HepG2 (cell line): Measurements from ENCODE around the gene PLEKHG2. TPM values are rescaled to one million over a fixed set of nuclear protein-coding genes. Genes with fewer than 3 reads are reported as not detected.

Experiments
- ATAC-seq: fragments of 200-7000 bp; cut with Tn5 transposase; 3 replicates; pipeline ENCODE4 v1.9.1; 2020; ENCODE audit warnings: mild to moderate bottlenecking, moderate library complexity
- BruUV-seq: library from RNA; stranded (reverse); fragments of 400-500 nt; replicated peaks from 2 replicates; lab custom pipeline; 2021; lab: Mats Ljungman, UMichigan
- CTCF ChIA-PET: fragments of 300-600 bp; formaldehyde crosslinking; extraction: SDS; loops from one replicate; lab custom pipeline; 2021; ENCODE audit warnings: low total read pairs, inconsistent platforms, low intra/inter-chr PET ratio; lab: Yijun Ruan, JAX
- POLR2A ChIA-PET: fragments of 350-600 bp; sonication (Branson Sonifier 250); formaldehyde crosslinking; loops from one replicate; lab custom pipeline; 2020; ENCODE audit warnings: antibody characterized with exemption, inconsistent platforms; lab: Yijun Ruan, JAX
- DNase-seq: peaks from one replicate; pipeline ENCODE4 v3.0.0-alpha.2; 2015; ENCODE audit warnings: low spot score
- FAIRE-seq: peaks from 3 replicates; lab custom pipeline; 2011; peaks lifted over from hg19 to GRCh38; lab: Jason Lieb, UNC
- H2AFZ ChIP-seq: one replicate; pipeline ENCODE4 v1.6.1; 2011; ENCODE audit warnings: low read length, inconsistent platforms
- H3K27ac ChIP-seq: fragments of 300-600 bp; 3 replicates; pipeline ENCODE4 v1.8.0; 2011; ENCODE audit warnings: mixed run types, mild to moderate bottlenecking, mixed read lengths, low read length, inconsistent platforms; ENCODE audit not compliant: insufficient read depth; ENCODE audit errors: extremely low read length
- H3K27me3 ChIP-seq, 2 experiments: fragments of 200-600 bp in 1 of 2; 2 replicates in 1 of 2; 3 replicates in 1 of 2; pipeline versions ENCODE4 v1.6.0 to v1.8.0; 2011; ENCODE audit warnings: low read length in 2 of 2, mild to moderate bottlenecking in 2 of 2, moderate library complexity in 2 of 2, inconsistent platforms in 1 of 2; ENCODE audit not compliant: insufficient read depth in 2 of 2, control insufficient read depth in 1 of 2
- H3K36me3 ChIP-seq, 2 experiments: fragments of 200-600 bp in 1 of 2; replicated peaks in 1 of 2; 2 replicates in 1 of 2; 3 replicates in 1 of 2; pipeline versions ENCODE4 v1.5.1 to v1.8.0; 2011; ENCODE audit warnings: low read length in 2 of 2, inconsistent platforms in 1 of 2; ENCODE audit not compliant: insufficient read depth in 2 of 2, control insufficient read depth in 1 of 2
- H3K4me1 ChIP-seq: 2 replicates; pipeline ENCODE4 v1.5.1; 2012; ENCODE audit warnings: low read length, inconsistent platforms; ENCODE audit not compliant: insufficient read depth
- H3K4me2 ChIP-seq: 2 replicates; pipeline ENCODE4 v1.6.0; 2011; ENCODE audit warnings: low read depth, low read length, inconsistent platforms
- H3K4me3 ChIP-seq, 3 experiments: fragments of 200-600 bp in 1 of 3; sonication (generic), shearing (Covaris generic) in 1 of 3; replicated peaks in 1 of 3; 2 replicates each; pipeline ENCODE4 v1.5.1; 2011 to 2016; ENCODE audit warnings: low read length in 3 of 3, inconsistent platforms in 2 of 3, low read depth in 2 of 3, mild to moderate bottlenecking in 2 of 3, control low read depth in 1 of 3, mixed read lengths in 1 of 3; ENCODE audit not compliant: insufficient read depth in 1 of 3
- H3K79me2 ChIP-seq: one replicate; pipeline ENCODE4 v1.6.1; 2011; ENCODE audit warnings: low read length, inconsistent platforms; ENCODE audit not compliant: insufficient read depth
- H3K9ac ChIP-seq: 2 replicates; pipeline ENCODE4 v1.6.0; 2011; ENCODE audit warnings: mild to moderate bottlenecking, low read depth, low read length, inconsistent platforms; ENCODE audit not compliant: insufficient read depth
- H3K9me3 ChIP-seq: 2 replicates; pipeline ENCODE4 v1.5.1; 2012; ENCODE audit warnings: mild to moderate bottlenecking, low read length
- H4K20me1 ChIP-seq: 2 replicates; pipeline ENCODE4 v1.6.0; 2011; ENCODE audit warnings: inconsistent platforms, mild to moderate bottlenecking, low read length, moderate library complexity; ENCODE audit not compliant: insufficient read depth
- FOSL1 ChIP-seq: sonication (generic); formaldehyde crosslinking; IDR thresholded peaks from 2 replicates; pipeline ENCODE4 v1.9.0; 2021; ENCODE audit warnings: missing genetic modification reagents, borderline replicate concordance
- FOXC1 ChIP-seq: sonication (generic); formaldehyde crosslinking; IDR thresholded peaks from 2 replicates; pipeline ENCODE4 v1.8.0; 2022; ENCODE audit warnings: mild to moderate bottlenecking, missing genetic modification reagents, borderline replicate concordance
- FOXM1 ChIP-seq: sonication (generic); formaldehyde crosslinking; IDR thresholded peaks from 2 replicates; pipeline ENCODE4 v1.5.0; 2020; ENCODE audit warnings: missing genetic modification reagents
- GATAD2A ChIP-seq: IDR thresholded peaks from 2 replicates; pipeline ENCODE4 v1.6.1; 2016
- IRF2 ChIP-seq: IDR thresholded peaks from 2 replicates; pipeline ENCODE4 v1.6.1; 2018; ENCODE audit warnings: missing genetic modification reagents, missing compliant biosample characterization
- NCOR1 ChIP-seq: fragments of 200-600 bp; sonication (generic); IDR thresholded peaks from 2 replicates; pipeline ENCODE4 v1.7.0; 2017; ENCODE audit warnings: antibody characterized with exemption, low read length, borderline replicate concordance
- PHF8 ChIP-seq: sonication (generic); formaldehyde crosslinking; IDR thresholded peaks from 2 replicates; pipeline ENCODE4 v1.5.0; 2020; ENCODE audit warnings: missing genetic modification reagents
- PITX1 ChIP-seq: sonication (generic); formaldehyde crosslinking; IDR thresholded peaks from 2 replicates; pipeline ENCODE4 v1.5.1; 2020; ENCODE audit warnings: mild to moderate bottlenecking, missing genetic modification reagents
- PRPF4 ChIP-seq: fragments of 200-400 bp; formaldehyde crosslinking; IDR thresholded peaks from 2 replicates; pipeline ENCODE4 v1.6.1; 2016; ENCODE audit warnings: low read length, low read depth; ENCODE audit not compliant: poor library complexity, severe bottlenecking
- SP5 ChIP-seq: IDR thresholded peaks from 2 replicates; pipeline ENCODE4 v1.6.1; 2016; ENCODE audit warnings: low read depth, borderline replicate concordance
- TBP ChIP-seq: sonication (generic); formaldehyde crosslinking; IDR thresholded peaks from 2 replicates; pipeline ENCODE4 v1.5.0; 2020; ENCODE audit warnings: missing genetic modification reagents
- ZBTB21 ChIP-seq: sonication (generic); formaldehyde crosslinking; IDR thresholded peaks from 2 replicates; pipeline ENCODE4 v1.4.0; 2020; ENCODE audit warnings: missing genetic modification reagents
- ZNF281 ChIP-seq: sonication (generic); formaldehyde crosslinking; IDR thresholded peaks from 2 replicates; pipeline ENCODE4 v1.4.0; 2020; ENCODE audit warnings: missing genetic modification reagents, borderline replicate concordance
- ZNF430 ChIP-seq: sonication (generic); formaldehyde crosslinking; IDR thresholded peaks from 2 replicates; pipeline ENCODE4 v1.9.0; 2021; ENCODE audit warnings: mild to moderate bottlenecking, missing genetic modification reagents
- ZNF451 ChIP-seq: sonication (generic); formaldehyde crosslinking; IDR thresholded peaks from 2 replicates; pipeline ENCODE4 v1.5.0; 2020; ENCODE audit warnings: mild to moderate bottlenecking, missing genetic modification reagents
- WGBS: methylation state at CpG from one replicate; pipeline ENCODE4 v1.1.6; 2017; ENCODE audit warnings: low lambda C conversion rate; 5-methylcytosine and 5-hydroxymethylcytosine counted together
- in situ Hi-C: cut with HindIII; loops from 2 replicates; pipeline ENCODE4 v1.10.0; 2017; ENCODE audit warnings: low pct_unique_long_range_greater_than_20kb; ENCODE audit not compliant: extremely low pct_ligation_motif_present
- intact Hi-C: fragments of 100-400 bp; cut with micrococcal nuclease; formaldehyde crosslinking; loops from one replicate; pipeline ENCODE4 v1.10.0; 2022; ENCODE audit not compliant: unreplicated experiment
- polyA plus RNA-seq, 8 experiments: library from polyadenylated mRNA; depleted of rRNA in 3 of 8; stranded (reverse) in 7 of 8; unstranded in 1 of 8; fragments of >200 nt; fragmentation: Illumina TruSeq in 4 of 8; extraction: Trizol in 4 of 8; gene quantifications; 2 replicates each; pipeline versions ENCODE4 v1.2.1 to v1.2.3, GENCODE V29; 2011 to 2016; ENCODE audit warnings: low read depth in 4 of 8, missing spikeins in 1 of 8, mixed read lengths in 1 of 8; ENCODE audit not compliant: insufficient read depth in 1 of 8
- total RNA-seq, 5 experiments: library from RNA; depleted of rRNA; stranded (reverse); fragments of >200 nt; fragmentation: Illumina TruSeq; extraction: Trizol; gene quantifications; 2 replicates each; pipeline ENCODE4 v1.2.3, GENCODE V29; 2016; ENCODE audit warnings: low read depth in 1 of 5
- TF ChIP-seq, protein P1 (sequence below): sonication (generic); formaldehyde crosslinking; IDR thresholded peaks from 2 replicates; pipeline ENCODE4 v1.4.0; 2020; ENCODE audit warnings: missing genetic modification reagents
- TF ChIP-seq, protein P2 (sequence below): sonication (generic); formaldehyde crosslinking; IDR thresholded peaks from 2 replicates; pipeline ENCODE4 v1.4.0; 2020; ENCODE audit warnings: missing genetic modification reagents
- TF ChIP-seq, protein P3 (sequence below): sonication (generic); formaldehyde crosslinking; IDR thresholded peaks from 2 replicates; pipeline ENCODE4 v1.4.0; 2020; ENCODE audit warnings: missing genetic modification reagents

The PLEKHG2 gene
- total and polyA plus RNA-seq, 2 of the 13 experiments (the other 11 are each of a cell fraction or from before 2014, with no cell fraction given): 3.6 to 6.8 TPM

- H3K9me3 ChIP-seq: no peaks in the 10 kb centered on the region
- TF ChIP-seq ZNF430 (CRISPR knock-in tag): 0 out of 2 replicates have a peak, but pooled peaks have one; percentile 8
- peak; percentile 72; the same call in 1 of the 2 replicates for TF ChIP-seq ZNF281 (CRISPR knock-in tag)
- TF ChIP-seq SP5: 0 out of 2 replicates have a peak, but pooled peaks have one; percentile 7
- TF ChIP-seq NCOR1: 0 out of 2 replicates have a peak, but pooled peaks have one; percentile 3
- TF ChIP-seq PITX1: no peak
- 0 out of 2 replicates have a peak, but pooled peaks have one; percentile 14 for TF ChIP-seq TBP (CRISPR knock-in tag)
- no peak for TF ChIP-seq IRF2 (CRISPR knock-in tag)
- no peak for TF ChIP-seq PHF8 (CRISPR knock-in tag)
- TF ChIP-seq, protein P1, sequence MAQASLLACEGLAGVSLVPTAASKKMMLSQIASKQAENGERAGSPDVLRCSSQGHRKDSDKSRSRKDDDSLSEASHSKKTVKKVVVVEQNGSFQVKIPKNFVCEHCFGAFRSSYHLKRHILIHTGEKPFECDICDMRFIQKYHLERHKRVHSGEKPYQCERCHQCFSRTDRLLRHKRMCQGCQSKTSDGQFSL (CRISPR knock-in tag): peak; percentile 77
- TF ChIP-seq, protein P2, sequence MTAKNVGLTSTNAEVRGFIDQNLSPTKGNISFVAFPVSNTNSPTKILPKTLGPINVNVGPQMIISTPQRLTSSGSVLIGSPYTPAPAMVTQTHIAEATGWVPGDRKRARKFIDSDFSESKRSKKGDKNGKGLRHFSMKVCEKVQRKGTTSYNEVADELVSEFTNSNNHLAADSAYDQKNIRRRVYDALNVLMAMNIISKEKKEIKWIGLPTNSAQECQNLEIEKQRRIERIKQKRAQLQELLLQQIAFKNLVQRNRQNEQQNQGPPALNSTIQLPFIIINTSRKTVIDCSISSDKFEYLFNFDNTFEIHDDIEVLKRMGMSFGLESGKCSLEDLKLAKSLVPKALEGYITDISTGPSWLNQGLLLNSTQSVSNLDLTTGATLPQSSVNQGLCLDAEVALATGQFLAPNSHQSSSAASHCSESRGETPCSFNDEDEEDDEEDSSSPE: peak; percentile 6; the same call in 1 of the 2 replicates
- TF ChIP-seq ZBTB21 (CRISPR knock-in tag): no peak
- no peak for TF ChIP-seq FOXM1 (CRISPR knock-in tag)
- peak; percentile 15; the same call in 1 of the 2 replicates for TF ChIP-seq FOXC1 (CRISPR knock-in tag)
- TF ChIP-seq GATAD2A (CRISPR knock-in tag): 0 out of 2 replicates have a peak, but pooled peaks have one; percentile 2
- TF ChIP-seq FOSL1: no peak
- peak; percentile 58 for TF ChIP-seq PRPF4
- 0 out of 2 replicates have a peak, but pooled peaks have one; percentile 0 for TF ChIP-seq ZNF451 (CRISPR knock-in tag)
- TF ChIP-seq, protein P3, sequence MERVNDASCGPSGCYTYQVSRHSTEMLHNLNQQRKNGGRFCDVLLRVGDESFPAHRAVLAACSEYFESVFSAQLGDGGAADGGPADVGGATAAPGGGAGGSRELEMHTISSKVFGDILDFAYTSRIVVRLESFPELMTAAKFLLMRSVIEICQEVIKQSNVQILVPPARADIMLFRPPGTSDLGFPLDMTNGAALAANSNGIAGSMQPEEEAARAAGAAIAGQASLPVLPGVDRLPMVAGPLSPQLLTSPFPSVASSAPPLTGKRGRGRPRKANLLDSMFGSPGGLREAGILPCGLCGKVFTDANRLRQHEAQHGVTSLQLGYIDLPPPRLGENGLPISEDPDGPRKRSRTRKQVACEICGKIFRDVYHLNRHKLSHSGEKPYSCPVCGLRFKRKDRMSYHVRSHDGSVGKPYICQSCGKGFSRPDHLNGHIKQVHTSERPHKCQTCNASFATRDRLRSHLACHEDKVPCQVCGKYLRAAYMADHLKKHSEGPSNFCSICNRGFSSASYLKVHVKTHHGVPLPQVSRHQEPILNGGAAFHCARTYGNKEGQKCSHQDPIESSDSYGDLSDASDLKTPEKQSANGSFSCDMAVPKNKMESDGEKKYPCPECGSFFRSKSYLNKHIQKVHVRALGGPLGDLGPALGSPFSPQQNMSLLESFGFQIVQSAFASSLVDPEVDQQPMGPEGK: peak; percentile 25; the same call in 1 of the 2 replicates
Measured at GRCh38 chr19:39405958-39406655, 6.4 kb upstream of the PLEKHG2 start.

More at GRCh38 chr19:39405958-39406655, 6.4 kb upstream of the PLEKHG2 start:
- 25% methylated on average over 22 of the region's 22 CpGs for WGBS
- Histone ChIP-seq H3K27ac (peak overlapping the region; percentile 59), H3K9ac (peak overlapping the region; percentile 73), H3K79me2 (peaks cover 32% of the 10 kb centered on the region), H3K4me3 (peak overlapping the region; percentile 97 to 98 (median 97)), H3K4me2 (peak overlapping the region; percentile 85), H3K36me3 (peaks cover 0 to 3% of the 10 kb centered on the region in 2 experiments; a peak in 1 of 5 replicates), H4K20me1 (peaks cover 20% of the 10 kb centered on the region; the same call in 1 of the 2 replicates), H3K27me3 (no peaks in the 10 kb centered on the region; a peak in 1 of 5 replicates), H2AFZ (no peak overlapping the region), H3K4me1 (peaks cover 57% of the 10 kb centered on the region)
- POLR2A ChIA-PET: interaction anchor here (0.6 to 5.8 kb wide), 6 partner anchors 8 to 64 kb away, joined by 3 to 117 read pairs (median 10); partner anchors contain the start of genes MED29, PAF1, RPS16 and SAMD4B
- BruUV-seq: no TSS peak
- intact Hi-C loops: no loop called here
- CTCF ChIA-PET: interaction anchor here (0.8 kb wide), 1 partner anchor 9 kb away, joined by 3 read pairs; no protein-coding TSS in a partner anchor
- DNase-seq (no peak), FAIRE-seq (no peak), ATAC-seq (no peak)
- in situ Hi-C loops: no loop called here
